ENCODE results near the gene HAS3.
"Not testable (repeated sequence)": the region's sequence is repeated elsewhere in the genome, so short reads cannot be mapped to it uniquely, and the experiment has no call there.

DNA sequence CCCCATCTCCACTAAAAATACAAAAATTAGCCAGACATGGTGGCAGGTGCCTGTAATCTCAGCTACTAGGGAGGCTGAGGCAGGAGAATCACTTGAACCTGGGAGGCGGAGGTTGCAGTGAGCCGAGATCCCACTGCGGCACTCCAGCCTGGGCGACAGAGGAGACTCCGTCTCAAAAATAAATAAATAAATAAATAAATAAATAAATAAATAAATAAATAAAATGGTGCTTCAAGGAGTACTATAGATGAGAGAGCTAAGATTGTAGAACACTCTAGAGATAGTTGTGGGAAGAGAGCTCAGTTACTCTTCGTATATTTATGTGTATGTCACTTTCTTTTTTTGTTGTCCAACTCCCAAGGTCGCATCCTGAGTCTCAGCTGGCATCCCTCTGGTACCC lies 34.0 kb downstream of the HAS3 start:
- TF ChIP-seq CTCF, POLR2A (IDR thresholded peaks at IDR 0.05): not testable (repeated sequence)
